Prostate gland (tissue), 2 donors: Measurements from ENCODE around the gene SIAH2. TPM values are rescaled to one million over a fixed set of nuclear protein-coding genes. Genes with fewer than 3 reads are reported as not detected.

Experiments
- DNase-seq: peaks from one replicate; pipeline ENCODE4 v3.0.0-alpha.2; 2019; ENCODE audit warnings: low spot score
- H3K27ac ChIP-seq, 2 donors: fragments of 200-600 bp; sonication (generic); 2 replicates each; pipeline ENCODE4 v1.5.1; 2017 to 2019
- H3K27me3 ChIP-seq: fragments of 200-600 bp; sonication (generic); replicated peaks from 2 replicates; pipeline ENCODE4 v1.5.1; 2019; ENCODE audit not compliant: insufficient read depth
- H3K36me3 ChIP-seq, 2 donors: fragments of 200-600 bp; sonication (generic); 1 replicate in 1 of 2; 2 replicates in 1 of 2; pipeline versions ENCODE4 v1.5.1 to v1.8.1; 2017 to 2019
- H3K4me1 ChIP-seq: fragments of 200-600 bp; sonication (generic); replicated peaks from 2 replicates; pipeline ENCODE4 v1.5.1; 2019
- H3K4me3 ChIP-seq, 2 donors: fragments of 200-600 bp; sonication (generic); 2 replicates each; pipeline ENCODE4 v1.5.1; 2017 to 2019
- H3K9me3 ChIP-seq: fragments of 200-600 bp; sonication (generic); 2 replicates; pipeline ENCODE4 v1.5.1; 2017
- CTCF ChIP-seq, 4 experiments: fragments of 200-600 bp in 2 of 4; fragments of 450-650 bp in 2 of 4; sonication (generic) in 2 of 4; IDR thresholded peaks; 1 replicate in 3 of 4; 2 replicates in 1 of 4; pipeline ENCODE4 v1.5.1; 2016 to 2019; ENCODE audit warnings: antibody characterized with exemption in 4 of 4, mild to moderate bottlenecking in 2 of 4, moderate library complexity in 2 of 4
- POLR2A ChIP-seq: fragments of 450-650 bp; IDR thresholded peaks from one replicate; pipeline ENCODE4 v1.6.1; 2016; ENCODE audit warnings: antibody characterized with exemption, mild to moderate bottlenecking
- POLR2AphosphoS5 ChIP-seq: sonication (generic); formaldehyde crosslinking; IDR thresholded peaks from one replicate; pipeline ENCODE4 v1.6.1; 2017; ENCODE audit warnings: antibody characterized with exemption
- WGBS: methylation state at CpG from one replicate; pipeline ENCODE4 v1.1.5; 2018; 5-methylcytosine and 5-hydroxymethylcytosine counted together
- intact Hi-C: fragments of 100-400 bp; cut with DNase I; formaldehyde crosslinking; loops from one replicate; pipeline ENCODE4 v1.14.2; 2022
- total RNA-seq, 2 donors: library from RNA; depleted of rRNA; stranded (reverse); fragments of >200 nt; gene quantifications; one replicate each; pipeline ENCODE4 v1.1.0, GENCODE V29; 2016

SIAH2 gene
- total RNA-seq, 2 donors from 2014 or later: 47.4 to 48.9 TPM

GRCh38 chr3:150720444-150720843, 42.5 kb downstream of the SIAH2 start:
- WGBS: 81% methylated on average over 3 of the region's 3 CpGs
- Histone ChIP-seq H3K4me1 (no peaks in the 10 kb centered on the region), H3K9me3 (no peaks in the 10 kb centered on the region), H3K27ac (no peak overlapping the region), H3K36me3 (no peaks in the 10 kb centered on the region), H3K27me3 (no peaks in the 10 kb centered on the region), H3K4me3 (no peak overlapping the region)
- intact Hi-C loops: loop anchor here (2.0 to 10.0 kb wide), 4 partner anchors 42 to 424 kb away; partner anchors contain the start of gene SIAH2
- no peak for DNase-seq
- TF ChIP-seq POLR2A (no peak), CTCF (IDR thresholded peaks at IDR 0.05) (no peak), POLR2AphosphoS5 (no peak)

GRCh38 chr3:150710097-150710496, 52.9 kb downstream of the SIAH2 start:
- H3K4me1 ChIP-seq: no peaks in the 10 kb centered on the region
- no peaks in the 10 kb centered on the region for H3K27me3 ChIP-seq
- WGBS: 94% methylated on average over 2 of the region's 2 CpGs
- no peaks in the 10 kb centered on the region for H3K36me3 ChIP-seq
- no peak for TF ChIP-seq POLR2AphosphoS5
- TF ChIP-seq CTCF (IDR thresholded peaks at IDR 0.05): no peak
- no peak for TF ChIP-seq POLR2A
- no peak for DNase-seq
- H3K4me3 ChIP-seq: no peak overlapping the region
- H3K9me3 ChIP-seq: no peaks in the 10 kb centered on the region
- intact Hi-C loops: no loop called here
- H3K27ac ChIP-seq: no peak overlapping the region

- Histone ChIP-seq H3K9me3 (no peaks in the 10 kb centered on the region), H3K27me3 (no peaks in the 10 kb centered on the region), H3K36me3 (no peaks in the 10 kb centered on the region), H3K4me1 (no peaks in the 10 kb centered on the region), H3K4me3 (peak within 1 kb of the TSS; percentile 56 to 58), H3K27ac (peak within 1 kb of the TSS; percentile 83 to 87)
- peak; percentile 88 for DNase-seq
- under 1% methylated on average over 35 of the region's 35 CpGs for WGBS
- intact Hi-C loops: loop anchor here (5.0 kb wide), 1 partner anchor 157 kb away; the partner anchor contains the start of genes EIF2A and SERP1
- TF ChIP-seq CTCF (IDR thresholded peaks at IDR 0.05) (peak in 2 of 4 experiments; percentile 44 to 48), POLR2A (peak; percentile 51), POLR2AphosphoS5 (peak; percentile 69)
Measured at GRCh38 chr3:150703756-150704344, 59.1 kb downstream of the SIAH2 start, which contains the start of gene ERICH6. ERICH6 (minus strand) TSS chr3:150703920; CDS start chr3:150703898, 22 bp downstream.

- no peaks in the 10 kb centered on the region for H3K27me3 ChIP-seq
- DNase-seq: no peak
- H3K9me3 ChIP-seq: no peaks in the 10 kb centered on the region
- peak overlapping the region; percentile 56 to 58 for H3K4me3 ChIP-seq
- no peaks in the 10 kb centered on the region for H3K4me1 ChIP-seq
- 4% methylated on average over 29 of the region's 29 CpGs for WGBS
- peak overlapping the region; percentile 83 to 87 for H3K27ac ChIP-seq
- intact Hi-C loops: loop anchor here (5.0 kb wide), 1 partner anchor 156 kb away; the partner anchor contains the start of genes EIF2A and SERP1
- TF ChIP-seq CTCF (IDR thresholded peaks at IDR 0.05): no peak
- TF ChIP-seq POLR2A: no peak
- TF ChIP-seq POLR2AphosphoS5: no peak
- H3K36me3 ChIP-seq: no peaks in the 10 kb centered on the region
Measured at GRCh38 chr3:150703299-150703755, 59.6 kb downstream of the SIAH2 start.
